HPDE6-E6E7 (cell line): ENCODE data around the gene GRK4.
"Not testable (repeated sequence)": the region's sequence is repeated elsewhere in the genome, so short reads cannot be mapped to it uniquely, and the experiment has no call there.

Experiments
- DNase-seq: peaks from one replicate; pipeline ENCODE4 v3.0.0; 2011; ENCODE audit warnings: missing footprints; ENCODE audit errors: extremely low spot score

The GRK4 gene

GRCh38 chr4:2941138-2942036, 22.0 kb upstream of the GRK4 start:
- DNase-seq: no peak

GRCh38 chr4:2942037-2942531, 21.3 kb upstream of the GRK4 start:
- DNase-seq: no peak

GRCh38 chr4:2942532-2943363, 20.6 kb upstream of the GRK4 start:
- no peak for DNase-seq

- no peak for DNase-seq
Observed at GRCh38 chr4:2943364-2944090, 19.8 kb upstream of the GRK4 start.

GRCh38 chr4:2944091-2944482, 19.3 kb upstream of the GRK4 start:
- DNase-seq: no peak

GRCh38 chr4:2944586-2945526, 18.5 kb upstream of the GRK4 start:
- no peak for DNase-seq

GRCh38 chr4:2945619-2946604, 17.5 kb upstream of the GRK4 start:
- not testable (repeated sequence) for DNase-seq

- DNase-seq: no peak
Observed at GRCh38 chr4:2946812-2947600, 16.4 kb upstream of the GRK4 start.

GRCh38 chr4:2947926-2948325, 15.4 kb upstream of the GRK4 start:
- no peak for DNase-seq

GRCh38 chr4:2948895-2949781, 14.2 kb upstream of the GRK4 start:
- DNase-seq: no peak

GRCh38 chr4:2949782-2950125, 13.6 kb upstream of the GRK4 start:
- no peak for DNase-seq

GRCh38 chr4:2950221-2950989, 13.0 kb upstream of the GRK4 start:
- DNase-seq: no peak

GRCh38 chr4:2953496-2953895, 9.9 kb upstream of the GRK4 start:
- DNase-seq: no peak

- DNase-seq: no peak
Observed at GRCh38 chr4:2954358-2955185, 8.8 kb upstream of the GRK4 start.

GRCh38 chr4:2955186-2956044, 8.0 kb upstream of the GRK4 start:
- DNase-seq: not testable (repeated sequence)
